HUES64 (cell line): Measurements from ENCODE around the gene KRTAP4-1. TPM values are rescaled to one million over a fixed set of nuclear protein-coding genes. Genes with fewer than 3 reads are reported as not detected.
"Not testable (repeated sequence)": the region's sequence is repeated elsewhere in the genome, so short reads cannot be mapped to it uniquely, and the experiment has no call there.

Experiments
- H3K27ac ChIP-seq: 2 replicates; pipeline ENCODE4 v1.7.0; 2013; ENCODE audit warnings: low read depth, low read length, inconsistent platforms
- H3K27me3 ChIP-seq: 2 replicates; pipeline ENCODE4 v1.6.1; 2013; ENCODE audit warnings: mild to moderate bottlenecking, low read length; ENCODE audit not compliant: insufficient read depth
- H3K36me3 ChIP-seq: 2 replicates; pipeline ENCODE4 v1.6.1; 2013; ENCODE audit warnings: mild to moderate bottlenecking, low read length; ENCODE audit not compliant: insufficient read depth
- H3K4me1 ChIP-seq: 2 replicates; pipeline ENCODE4 v1.6.1; 2013; ENCODE audit warnings: mild to moderate bottlenecking, low read length, moderate library complexity; ENCODE audit not compliant: insufficient read depth
- H3K4me3 ChIP-seq: 2 replicates; pipeline ENCODE4 v1.5.1; 2013; ENCODE audit warnings: mild to moderate bottlenecking, low read length, moderate library complexity
- H3K9ac ChIP-seq: 2 replicates; pipeline ENCODE4 v1.6.1; 2013; ENCODE audit warnings: mild to moderate bottlenecking, low read depth, low read length
- H3K9me3 ChIP-seq: 2 replicates; pipeline ENCODE4 v1.6.1; 2013; ENCODE audit warnings: low read depth, low read length; ENCODE audit not compliant: insufficient read depth
- WGBS: fragments of 150-250, 120-280 bp; methylation state at CpG from one replicate; pipeline ENCODE4 v1.1.7; 2013; ENCODE audit warnings: missing lambda C conversion rate; 5-methylcytosine and 5-hydroxymethylcytosine counted together
- polyA plus RNA-seq, 2 experiments: library from polyadenylated mRNA; stranded (reverse); fragments of 50-300 nt; gene quantifications; one replicate each; pipeline ENCODE4 v1.2.3, GENCODE V29; 2013

Gene KRTAP4-1
- not detected for polyA plus RNA-seq (2013, experiment 1 of 2)
- 0.57 TPM for polyA plus RNA-seq (2013, experiment 2 of 2)

- H3K36me3 ChIP-seq: no peaks in the 10 kb centered on the region
- no peak within 1 kb of the TSS for H3K9ac ChIP-seq
- no peak within 1 kb of the TSS for H3K4me3 ChIP-seq
- no peaks in the 10 kb centered on the region for H3K4me1 ChIP-seq
- H3K27me3 ChIP-seq: no peaks in the 10 kb centered on the region
- H3K27ac ChIP-seq: no peak within 1 kb of the TSS
- H3K9me3 ChIP-seq: no peaks in the 10 kb centered on the region
- WGBS: 78% methylated on average over 9 of the region's 9 CpGs
Measured at GRCh38 chr17:41184480-41184961, at the start of gene KRTAP4-1. Gene KRTAP4-1, minus strand, starts transcription at chr17:41184911. Its CDS starts 57 bp downstream, at chr17:41184854.

DNA sequence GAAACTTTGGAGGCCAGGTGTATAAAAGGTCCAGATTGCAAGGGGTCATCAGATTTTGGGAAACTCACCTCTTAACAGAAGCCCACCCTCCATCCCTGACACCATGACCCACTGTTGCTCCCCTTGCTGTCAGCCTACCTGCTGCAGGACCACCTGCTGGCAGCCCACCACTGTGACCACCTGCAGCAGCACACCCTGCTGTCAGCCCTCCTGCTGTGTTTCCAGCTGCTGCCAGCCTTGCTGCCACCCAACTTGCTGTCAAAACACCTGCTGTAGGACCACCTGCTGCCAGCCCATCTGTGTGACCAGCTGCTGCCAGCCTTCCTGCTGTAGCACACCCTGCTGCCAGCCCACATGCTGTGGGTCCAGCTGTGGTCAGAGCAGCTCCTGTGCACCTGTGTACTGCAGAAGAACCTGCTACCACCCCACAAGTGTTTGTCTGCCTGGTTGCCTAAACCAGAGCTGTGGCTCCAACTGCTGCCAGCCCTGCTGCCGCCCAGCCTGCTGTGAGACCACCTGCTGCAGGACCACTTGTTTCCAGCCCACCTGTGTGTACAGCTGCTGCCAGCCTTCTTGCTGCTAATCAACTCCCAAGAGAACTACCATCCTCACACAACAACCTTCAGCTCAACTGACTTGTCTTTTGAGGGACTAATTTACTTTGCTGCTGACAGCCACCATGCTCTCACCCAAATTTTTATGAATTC, 47.8 kb upstream of the KRTAP4-1 start, which contains the start of gene KRTAP9-3:
Gene KRTAP9-3, plus strand, starts transcription at position 51 of the 707 bp plus-strand sequence. Its CDS starts 53 bp downstream, at position 104.
- WGBS: 91% methylated on average over 1 of the region's 1 CpG
- H3K27me3 ChIP-seq, H3K4me1 ChIP-seq, H3K9ac ChIP-seq, H3K27ac ChIP-seq, H3K36me3 ChIP-seq, H3K9me3 ChIP-seq, H3K4me3 ChIP-seq: not testable (repeated sequence)

- no peak overlapping the region for H3K9ac ChIP-seq
- no peak overlapping the region for H3K4me3 ChIP-seq
- no peaks in the 10 kb centered on the region for H3K36me3 ChIP-seq
- H3K9me3 ChIP-seq: no peaks in the 10 kb centered on the region
- H3K27me3 ChIP-seq: no peaks in the 10 kb centered on the region
- no peak overlapping the region for H3K27ac ChIP-seq
- 93% methylated on average over 6 of the region's 6 CpGs for WGBS
- no peaks in the 10 kb centered on the region for H3K4me1 ChIP-seq
Measured at GRCh38 chr17:41231731-41232130, 47.0 kb upstream of the KRTAP4-1 start.

- H3K9me3 ChIP-seq: no peaks in the 10 kb centered on the region
- no peaks in the 10 kb centered on the region for H3K4me1 ChIP-seq
- H3K9ac ChIP-seq: no peak overlapping the region
- no peak overlapping the region for H3K4me3 ChIP-seq
- H3K27me3 ChIP-seq: no peaks in the 10 kb centered on the region
- no peaks in the 10 kb centered on the region for H3K36me3 ChIP-seq
- no peak overlapping the region for H3K27ac ChIP-seq
Measured at GRCh38 chr17:41230094-41230493, 45.4 kb upstream of the KRTAP4-1 start.

DNA sequence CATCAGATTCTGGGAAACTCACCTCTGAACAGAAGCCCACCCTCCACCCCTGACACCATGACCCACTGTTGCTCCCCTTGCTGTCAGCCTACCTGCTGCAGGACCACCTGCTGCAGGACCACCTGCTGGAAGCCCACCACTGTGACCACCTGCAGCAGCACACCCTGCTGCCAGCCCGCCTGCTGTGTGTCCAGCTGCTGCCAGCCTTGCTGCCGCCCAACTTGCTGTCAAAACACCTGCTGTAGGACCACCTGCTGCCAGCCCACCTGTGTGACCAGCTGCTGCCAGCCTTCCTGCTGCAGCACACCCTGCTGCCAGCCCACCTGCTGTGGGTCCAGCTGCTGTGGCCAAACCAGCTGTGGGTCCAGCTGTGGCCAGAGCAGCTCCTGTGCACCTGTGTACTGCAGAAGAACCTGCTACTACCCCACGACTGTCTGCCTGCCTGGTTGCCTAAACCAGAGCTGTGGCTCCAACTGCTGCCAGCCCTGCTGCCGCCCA, 41.9 kb upstream of the KRTAP4-1 start, which contains the start of gene KRTAP9-2:
Gene KRTAP9-2, plus strand, starts transcription at position 51 of the 498 bp plus-strand sequence. Its CDS starts 7 bp downstream, at position 58.
- not testable (repeated sequence) for H3K9me3 ChIP-seq, H3K9ac ChIP-seq, H3K4me3 ChIP-seq, H3K36me3 ChIP-seq, H3K4me1 ChIP-seq, H3K27ac ChIP-seq, H3K27me3 ChIP-seq
- WGBS: 86% methylated on average over 2 of the region's 4 CpGs

GRCh38 chr17:41226051-41226450, 41.3 kb upstream of the KRTAP4-1 start:
- no peaks in the 10 kb centered on the region for H3K27me3 ChIP-seq
- H3K4me1 ChIP-seq: no peaks in the 10 kb centered on the region
- no peak overlapping the region for H3K27ac ChIP-seq
- WGBS: 92% methylated on average over 6 of the region's 6 CpGs
- H3K4me3 ChIP-seq: no peak overlapping the region
- H3K9ac ChIP-seq: no peak overlapping the region
- H3K9me3 ChIP-seq: no peaks in the 10 kb centered on the region
- no peaks in the 10 kb centered on the region for H3K36me3 ChIP-seq

- Histone ChIP-seq H3K4me1 (no peaks in the 10 kb centered on the region), H3K9me3 (no peaks in the 10 kb centered on the region), H3K36me3 (no peaks in the 10 kb centered on the region), H3K4me3 (no peak overlapping the region), H3K27ac (no peak overlapping the region), H3K9ac (no peak overlapping the region), H3K27me3 (no peaks in the 10 kb centered on the region)
- WGBS: 93% methylated on average over 2 of the region's 2 CpGs
Measured at GRCh38 chr17:41223821-41224220, 39.1 kb upstream of the KRTAP4-1 start.

DNA sequence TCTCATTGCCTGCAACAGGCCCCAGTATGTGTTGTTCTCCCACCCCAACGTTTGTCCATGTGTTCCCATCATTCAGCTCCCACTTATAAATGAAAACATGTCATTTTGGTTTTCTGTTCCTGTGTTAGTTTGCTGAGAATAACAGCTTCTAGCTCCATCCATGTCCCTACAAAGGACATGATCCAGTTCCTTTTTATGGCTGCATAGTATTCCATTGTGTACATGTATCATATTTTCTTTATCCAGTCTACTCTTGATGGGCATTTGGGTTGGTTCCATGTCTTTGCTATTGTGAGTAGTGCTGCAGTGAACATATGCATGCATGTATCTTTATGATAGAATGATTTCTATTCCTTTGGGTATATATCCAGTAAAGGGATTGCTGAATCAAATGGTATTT, 31.0 kb upstream of the KRTAP4-1 start:
- Histone ChIP-seq H3K36me3 (no peaks in the 10 kb centered on the region), H3K4me3 (no peak overlapping the region), H3K9me3 (no peaks in the 10 kb centered on the region), H3K27me3 (no peaks in the 10 kb centered on the region), H3K9ac (no peak overlapping the region), H3K27ac (no peak overlapping the region), H3K4me1 (no peaks in the 10 kb centered on the region)
- 86% methylated on average over 1 of the region's 1 CpG for WGBS

- Histone ChIP-seq H3K4me1 (no peaks in the 10 kb centered on the region), H3K9ac (no peak overlapping the region), H3K4me3 (no peak overlapping the region), H3K27ac (no peak overlapping the region), H3K9me3 (peaks cover 7% of the 10 kb centered on the region; the same call in 1 of the 2 replicates), H3K27me3 (no peaks in the 10 kb centered on the region), H3K36me3 (no peaks in the 10 kb centered on the region)
- WGBS: 88% methylated on average over 7 of the region's 7 CpGs
Measured at GRCh38 chr17:41212524-41213169, 27.9 kb upstream of the KRTAP4-1 start.

GRCh38 chr17:41211845-41212466, 27.2 kb upstream of the KRTAP4-1 start:
- Histone ChIP-seq H3K9ac (no peak overlapping the region), H3K27ac (no peak overlapping the region), H3K36me3 (no peaks in the 10 kb centered on the region), H3K9me3 (peaks cover 12% of the 10 kb centered on the region; the same call in 1 of the 2 replicates), H3K27me3 (no peaks in the 10 kb centered on the region), H3K4me3 (no peak overlapping the region), H3K4me1 (no peaks in the 10 kb centered on the region)
- 84% methylated on average over 1 of the region's 1 CpG for WGBS
